G401.6 (cell line): ENCODE results near the gene RGMB.
"Not testable (repeated sequence)": the region's sequence is repeated elsewhere in the genome, so short reads cannot be mapped to it uniquely, and the experiment has no call there.

Experiments used
- FAIRE-seq: peaks from 2 replicates; lab custom pipeline; 2012; peaks lifted over from hg19 to GRCh38; lab: Jason Lieb, UNC

Gene RGMB, protein sequence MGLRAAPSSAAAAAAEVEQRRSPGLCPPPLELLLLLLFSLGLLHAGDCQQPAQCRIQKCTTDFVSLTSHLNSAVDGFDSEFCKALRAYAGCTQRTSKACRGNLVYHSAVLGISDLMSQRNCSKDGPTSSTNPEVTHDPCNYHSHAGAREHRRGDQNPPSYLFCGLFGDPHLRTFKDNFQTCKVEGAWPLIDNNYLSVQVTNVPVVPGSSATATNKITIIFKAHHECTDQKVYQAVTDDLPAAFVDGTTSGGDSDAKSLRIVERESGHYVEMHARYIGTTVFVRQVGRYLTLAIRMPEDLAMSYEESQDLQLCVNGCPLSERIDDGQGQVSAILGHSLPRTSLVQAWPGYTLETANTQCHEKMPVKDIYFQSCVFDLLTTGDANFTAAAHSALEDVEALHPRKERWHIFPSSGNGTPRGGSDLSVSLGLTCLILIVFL

DNA sequence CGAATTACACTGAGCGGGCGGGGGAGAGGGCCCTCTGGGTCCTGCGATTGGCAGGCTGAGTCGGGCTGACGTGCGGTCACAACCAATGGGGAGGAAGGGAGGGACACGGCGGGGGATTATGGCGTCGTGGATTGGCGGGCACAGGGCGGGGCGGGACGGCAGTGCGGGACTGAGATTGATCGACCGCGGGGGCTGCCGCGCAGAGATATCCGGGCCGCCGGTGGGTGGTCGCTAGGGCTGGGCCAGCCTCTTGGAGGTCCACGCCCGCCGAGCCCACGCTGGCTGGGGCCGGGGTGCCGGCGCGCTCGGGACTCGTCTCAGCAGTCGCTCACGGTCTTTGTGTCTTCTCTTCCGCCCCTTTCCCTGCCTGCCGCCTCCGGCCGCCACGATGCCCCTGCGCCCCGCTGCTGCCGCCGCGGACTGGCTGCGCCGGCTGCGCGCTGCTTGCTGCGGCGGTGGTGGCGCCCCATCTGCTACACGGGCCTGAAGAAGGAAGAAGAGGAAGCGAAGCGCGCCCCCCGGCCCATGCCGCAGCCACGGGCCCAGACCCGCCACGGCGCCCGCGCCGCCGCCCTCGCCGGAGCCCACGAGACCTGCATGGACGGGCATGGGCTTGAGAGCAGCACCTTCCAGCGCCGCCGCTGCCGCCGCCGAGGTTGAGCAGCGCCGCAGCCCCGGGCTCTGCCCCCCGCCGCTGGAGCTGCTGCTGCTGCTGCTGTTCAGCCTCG is at the start of gene RGMB:
Gene RGMB (plus strand): TSS at position 200 of the 728 bp plus-strand sequence. CDS start 408 bp downstream, at position 608.
- peak; percentile 80 for FAIRE-seq

DNA sequence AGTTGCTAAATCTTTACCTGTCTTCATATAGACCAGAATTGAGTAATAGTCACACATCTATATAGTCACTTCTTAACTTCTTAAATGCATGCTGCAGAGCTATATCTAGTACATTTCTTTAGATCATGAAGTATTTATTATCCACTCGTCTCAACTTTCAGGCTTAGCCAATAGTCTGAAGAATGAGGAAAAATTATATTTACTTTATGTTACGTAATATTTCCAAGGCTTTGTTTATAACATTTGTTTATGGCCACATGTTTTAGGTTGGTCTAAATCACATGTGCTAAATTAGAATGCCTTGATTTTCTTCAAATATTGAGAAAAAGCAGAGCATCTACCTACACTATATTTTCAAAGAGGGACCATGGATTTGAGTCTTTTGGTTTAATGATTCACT is 47.2 kb upstream of the RGMB start:
- FAIRE-seq: no peak

DNA sequence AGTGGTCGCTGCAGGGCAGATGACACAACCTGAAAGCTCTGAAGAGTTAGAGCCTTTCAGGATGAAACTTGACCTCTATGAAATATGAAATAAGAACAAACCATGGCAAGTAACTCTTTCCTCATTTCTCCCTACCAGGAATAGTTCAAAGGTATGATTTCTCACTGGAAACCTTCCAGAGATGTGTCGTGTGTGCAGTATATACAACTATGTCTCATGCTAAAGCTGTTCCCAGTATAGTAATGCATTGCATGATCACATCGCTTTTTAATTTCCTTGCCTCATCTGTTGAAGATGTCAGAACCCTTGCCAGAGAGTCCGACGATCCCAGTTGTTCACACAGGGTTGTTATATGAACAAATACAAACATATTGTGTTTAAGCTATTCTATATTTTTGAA is 45.8 kb upstream of the RGMB start:
- no peak for FAIRE-seq

DNA sequence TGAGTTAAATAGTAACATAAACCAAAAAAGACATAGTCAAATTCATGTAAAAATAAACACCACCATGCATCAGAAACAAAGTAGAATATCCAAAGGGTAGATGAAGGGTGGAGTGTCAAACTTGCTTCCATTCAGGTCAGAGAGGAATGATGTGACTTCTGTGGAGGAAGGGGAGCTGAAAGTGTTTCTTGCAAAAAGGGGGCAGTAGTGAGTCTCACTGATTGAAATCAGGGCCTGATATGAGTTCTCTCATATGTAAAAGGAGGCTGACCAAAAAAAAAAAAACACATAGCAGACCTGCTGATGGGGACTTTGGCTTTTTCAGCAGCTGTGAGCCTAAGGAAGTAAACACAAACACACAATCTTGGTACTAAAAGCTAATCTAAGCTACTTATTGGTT is 38.8 kb upstream of the RGMB start:
- no peak for FAIRE-seq

DNA sequence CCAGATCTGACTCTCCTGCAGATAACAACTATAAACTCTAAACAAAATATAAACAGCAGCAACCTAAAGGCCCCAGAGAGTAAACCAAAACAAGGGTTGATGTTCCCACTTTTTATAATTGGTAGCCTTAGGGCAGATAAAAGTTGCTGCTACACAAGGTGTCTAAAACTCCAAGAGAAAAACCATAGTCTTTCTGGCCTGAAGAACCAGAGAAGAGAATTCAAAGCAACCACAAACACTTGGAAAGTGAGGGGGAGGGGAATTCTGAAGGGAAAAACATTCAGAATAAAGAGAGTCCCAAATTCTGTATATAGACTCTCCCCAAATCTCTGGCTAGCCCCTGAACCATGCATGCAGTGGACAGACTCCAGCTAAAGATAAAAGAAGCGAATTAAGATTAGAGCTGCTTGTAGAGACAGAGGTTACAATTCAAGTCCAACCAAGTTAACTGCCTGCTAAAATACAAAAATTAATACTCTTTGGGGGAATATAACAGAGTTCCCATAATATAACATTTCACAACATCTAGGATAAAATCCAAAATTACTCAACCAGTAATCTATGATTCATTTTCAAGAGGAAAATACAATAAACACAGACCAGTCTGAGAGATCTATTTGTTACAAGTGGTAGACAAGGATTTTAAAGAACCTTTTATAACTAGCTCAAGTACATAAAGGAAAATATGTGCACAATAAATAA is 37.5 kb upstream of the RGMB start:
- FAIRE-seq: no peak

DNA sequence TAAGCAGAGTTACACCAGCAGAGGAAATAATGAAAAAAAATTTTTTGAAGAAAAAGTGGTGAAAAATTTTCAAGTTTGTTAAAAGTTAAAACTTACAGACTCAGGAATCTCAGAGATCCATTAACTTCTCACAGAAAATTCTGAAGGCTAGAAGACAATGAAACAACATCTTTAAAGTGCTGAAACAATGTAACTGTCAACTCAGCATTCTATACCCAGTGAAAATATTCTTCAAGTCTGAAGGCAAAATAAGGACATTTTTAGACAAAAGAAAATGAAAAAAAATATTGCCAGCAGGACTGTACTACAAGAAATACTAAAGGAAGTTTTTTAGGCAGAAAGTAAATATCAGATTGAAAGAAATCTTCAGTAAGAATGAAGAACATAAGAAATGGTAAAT is 36.7 kb upstream of the RGMB start:
- no peak for FAIRE-seq

DNA sequence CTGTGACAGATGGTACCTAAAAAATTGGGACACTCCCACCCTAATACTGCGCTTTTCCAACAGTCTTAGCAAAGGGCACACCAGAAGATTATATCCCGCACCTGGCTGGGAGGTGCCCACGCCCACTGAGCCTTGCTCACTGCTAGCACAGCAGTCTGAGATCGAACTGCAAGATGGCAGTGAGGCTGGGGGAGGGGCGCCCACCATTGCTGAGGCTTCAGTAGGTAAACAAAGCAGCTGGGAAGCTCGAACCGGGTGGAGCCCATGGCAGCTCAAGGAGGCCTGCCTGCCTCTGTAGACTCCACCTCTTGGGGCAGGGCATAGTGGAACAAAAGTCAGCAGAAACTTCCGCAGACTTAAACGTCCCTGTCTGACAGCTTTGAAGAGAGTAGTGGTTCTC is 36.0 kb upstream of the RGMB start:
- FAIRE-seq: not testable (repeated sequence)

DNA sequence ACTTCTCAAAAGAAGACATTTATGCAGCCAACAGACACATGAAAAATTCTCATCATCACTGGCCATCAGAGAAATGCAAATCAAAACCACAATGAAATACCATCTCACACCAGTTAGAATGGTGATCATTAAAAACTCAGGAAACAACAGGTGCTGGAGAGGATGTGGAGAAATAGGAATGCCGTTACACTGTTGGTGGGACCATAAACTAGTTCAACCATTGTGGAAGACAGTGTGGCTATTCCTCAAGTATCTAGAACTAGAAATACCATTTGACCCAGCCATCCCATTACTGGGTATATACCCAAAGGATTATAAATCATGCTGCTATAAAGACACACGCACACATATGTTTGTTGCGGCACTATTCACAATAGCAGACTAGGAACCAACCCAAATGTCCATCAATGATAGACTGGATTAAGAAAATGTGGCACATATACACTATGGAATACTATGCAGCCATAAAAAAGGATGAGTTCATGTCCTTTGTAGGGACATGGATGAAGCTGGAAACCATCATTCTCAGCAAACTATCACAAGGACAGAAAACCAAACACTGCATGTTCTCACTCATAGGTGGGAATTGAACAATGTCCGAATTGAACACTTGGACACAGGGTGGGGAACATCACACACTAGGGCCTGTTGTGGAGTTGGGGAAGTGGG is 34.8 kb upstream of the RGMB start:
- FAIRE-seq: not testable (repeated sequence)

DNA sequence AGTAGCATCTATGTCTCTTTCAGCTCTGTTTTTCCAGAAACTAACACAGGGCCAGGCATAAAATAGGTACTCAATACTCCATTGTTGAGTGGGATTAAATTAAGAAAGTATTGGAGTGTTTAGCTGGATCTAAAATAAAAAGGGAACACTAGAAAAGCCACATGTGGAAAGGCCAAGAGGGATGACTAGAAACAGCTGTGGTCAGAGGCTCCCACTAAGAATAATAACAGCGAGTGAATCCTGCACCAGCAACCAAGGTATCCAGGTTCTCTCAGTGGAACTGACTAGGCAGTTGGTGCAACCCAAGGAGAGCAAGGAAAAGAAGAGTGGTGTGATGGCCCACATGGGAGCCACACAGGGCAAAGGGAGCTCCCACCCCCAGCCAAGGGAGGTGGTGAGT is 31.5 kb upstream of the RGMB start:
- no peak for FAIRE-seq

DNA sequence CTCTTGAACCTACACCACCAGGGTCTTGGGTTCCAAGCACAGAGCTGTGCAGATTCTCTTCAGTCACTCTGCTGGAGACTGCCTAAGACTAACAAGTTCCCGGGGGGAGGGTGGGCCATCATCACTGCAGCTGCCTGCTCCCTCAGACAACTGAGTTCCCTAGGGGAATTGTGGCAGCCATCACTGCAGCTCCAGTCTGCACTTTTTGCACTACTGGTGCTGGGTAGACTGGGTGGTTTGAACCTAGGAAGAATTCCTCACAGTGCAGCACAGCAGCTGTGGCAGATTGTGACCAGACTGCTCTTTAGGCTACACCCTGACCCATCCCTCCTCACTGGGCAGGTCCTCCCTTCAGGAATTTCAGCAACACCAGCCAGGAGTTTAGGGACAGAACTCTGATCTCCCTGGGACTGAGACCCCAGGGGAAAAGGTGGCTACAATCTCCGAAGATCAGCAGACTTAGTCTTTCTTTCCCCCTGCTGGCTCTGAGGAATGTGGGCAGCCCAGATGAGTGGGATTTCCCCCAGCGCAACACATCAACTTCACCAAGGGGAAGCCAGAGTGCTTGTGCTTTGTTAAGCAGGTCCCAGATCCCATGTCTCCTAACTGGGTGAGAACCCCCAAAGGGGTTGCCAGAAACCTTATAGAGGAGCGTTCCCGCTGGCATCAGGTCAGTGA is 30.9 kb upstream of the RGMB start:
- FAIRE-seq: no peak

DNA sequence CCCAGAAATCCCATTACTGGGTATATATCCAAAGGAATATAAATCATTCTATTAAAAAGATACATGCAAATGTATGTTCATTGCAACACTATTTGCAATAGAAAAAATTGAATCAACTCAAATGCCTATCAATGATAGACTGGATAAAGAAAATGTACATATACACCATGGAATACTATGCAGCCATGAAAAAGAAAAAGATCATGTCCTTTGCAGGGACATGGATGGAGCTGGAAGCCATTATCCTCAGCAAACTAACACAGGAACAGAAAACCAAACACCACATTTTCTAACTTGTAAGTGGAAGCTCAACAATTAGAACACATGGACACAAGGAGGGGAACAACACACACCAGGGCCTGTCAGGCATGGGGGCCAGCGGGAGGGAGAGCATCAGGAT is 25.2 kb upstream of the RGMB start:
- not testable (repeated sequence) for FAIRE-seq

DNA sequence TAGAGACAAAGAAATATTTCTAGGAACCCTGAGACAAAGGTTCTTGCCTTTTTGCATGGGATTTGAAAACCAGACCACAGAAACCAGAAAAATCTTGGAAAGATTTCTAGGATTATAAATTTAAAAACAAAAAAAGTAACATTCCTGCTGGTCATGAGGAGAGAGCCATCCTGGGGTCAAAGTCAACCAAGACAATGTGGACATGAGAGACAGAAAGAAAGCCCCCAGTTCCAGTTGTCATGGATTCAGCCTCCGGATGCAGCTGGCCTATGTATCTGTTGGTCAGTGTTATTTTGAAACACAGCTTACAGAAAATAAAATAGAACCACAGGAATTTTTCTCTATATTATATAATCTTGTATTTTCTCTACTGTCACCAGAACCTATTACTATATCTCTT is 24.4 kb upstream of the RGMB start:
- FAIRE-seq: no peak

DNA sequence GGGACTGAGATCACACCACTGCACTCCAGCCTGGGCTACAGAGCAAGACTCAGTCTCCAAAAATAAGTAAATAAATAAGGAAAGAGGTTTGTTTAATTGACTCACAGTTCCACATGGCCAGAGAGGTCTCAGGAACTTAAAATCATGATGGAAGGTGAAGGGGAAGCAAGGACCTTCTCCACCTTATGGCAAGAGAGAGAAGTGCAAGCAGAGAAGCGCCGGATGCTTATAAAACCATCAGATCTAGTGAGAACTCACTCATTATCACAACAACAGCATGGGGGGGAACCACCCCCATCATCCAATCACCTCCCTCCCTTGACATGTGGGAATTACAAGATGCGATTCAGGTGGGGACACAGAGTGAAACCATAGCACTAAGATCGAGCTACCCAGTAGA is 22.8 kb upstream of the RGMB start:
- no peak for FAIRE-seq

DNA sequence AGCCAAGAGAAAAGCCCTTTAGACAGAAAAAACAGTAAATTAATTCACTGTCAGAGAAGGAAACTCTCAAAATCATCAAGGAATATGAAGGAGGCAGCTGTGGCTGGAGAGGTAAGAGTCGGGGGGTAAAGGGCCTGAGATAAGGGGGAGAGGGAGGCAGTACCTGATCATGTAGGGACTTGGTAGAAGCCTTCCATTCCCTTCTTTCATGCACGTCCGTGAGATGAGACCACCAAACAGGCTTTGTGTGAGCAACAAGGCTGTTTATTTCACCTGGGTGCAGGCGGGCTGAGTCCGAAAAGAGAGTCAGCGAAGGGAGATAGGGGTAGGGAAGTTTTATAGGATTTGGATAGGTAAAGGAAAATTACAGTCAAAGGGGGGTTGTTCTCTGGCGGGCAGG is 21.1 kb upstream of the RGMB start:
- not testable (repeated sequence) for FAIRE-seq

DNA sequence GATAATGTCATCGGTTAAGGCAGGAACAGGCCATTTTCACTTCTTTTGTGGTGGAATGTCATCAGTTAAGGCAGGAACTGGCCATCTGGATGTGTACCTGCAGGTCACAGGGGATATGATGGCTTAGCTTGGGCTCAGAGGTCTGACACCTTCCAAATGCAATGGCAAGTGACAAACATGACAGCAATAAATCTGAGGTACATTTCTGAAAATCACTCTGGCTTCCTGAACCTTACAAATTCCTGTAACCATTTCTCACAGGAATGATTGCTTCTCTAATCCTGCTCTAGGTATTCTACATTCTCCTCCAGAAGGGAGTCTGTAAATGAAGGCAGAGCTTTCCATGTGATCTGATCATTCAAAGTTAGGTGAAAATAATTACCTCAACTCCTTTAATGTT is 20.7 kb upstream of the RGMB start:
- FAIRE-seq: not testable (repeated sequence)

DNA sequence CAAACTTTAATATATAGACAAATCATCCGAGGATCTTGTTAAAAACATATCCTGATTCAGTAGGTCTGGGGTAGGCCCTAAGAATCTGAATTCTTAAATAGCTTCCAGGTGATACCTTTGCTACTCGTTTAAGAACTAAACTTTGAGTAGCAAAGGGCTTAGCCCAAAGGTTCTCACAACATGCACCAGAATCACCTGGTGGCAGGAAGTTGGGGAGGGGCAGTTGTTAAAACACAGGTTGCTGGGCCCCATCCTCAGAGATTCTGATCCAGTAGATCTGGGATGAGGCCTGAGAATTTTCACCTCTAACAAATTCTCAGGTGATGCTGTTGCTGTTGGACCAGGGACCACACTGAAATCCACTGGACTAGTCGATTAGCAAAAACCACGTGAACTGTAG is 20.0 kb upstream of the RGMB start:
- no peak for FAIRE-seq

DNA sequence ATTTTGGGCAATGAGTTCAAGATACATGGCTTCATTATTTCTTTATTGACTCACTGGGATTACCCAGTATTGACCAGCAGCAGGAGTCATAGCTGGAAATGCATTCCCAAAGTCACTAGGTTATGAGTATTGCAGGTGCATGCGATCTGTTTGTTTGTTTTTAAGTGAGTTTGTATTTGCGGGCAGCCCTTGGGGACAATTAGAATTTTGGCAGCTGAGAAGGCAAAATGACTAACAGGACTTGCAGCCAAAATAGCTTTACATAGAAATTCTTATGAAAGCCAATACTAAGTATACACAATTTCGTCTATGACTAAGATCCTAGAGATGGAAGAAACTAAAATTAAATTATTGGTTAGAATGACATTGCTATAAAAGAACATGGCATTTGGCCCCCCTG is 18.1 kb upstream of the RGMB start:
- no peak for FAIRE-seq

DNA sequence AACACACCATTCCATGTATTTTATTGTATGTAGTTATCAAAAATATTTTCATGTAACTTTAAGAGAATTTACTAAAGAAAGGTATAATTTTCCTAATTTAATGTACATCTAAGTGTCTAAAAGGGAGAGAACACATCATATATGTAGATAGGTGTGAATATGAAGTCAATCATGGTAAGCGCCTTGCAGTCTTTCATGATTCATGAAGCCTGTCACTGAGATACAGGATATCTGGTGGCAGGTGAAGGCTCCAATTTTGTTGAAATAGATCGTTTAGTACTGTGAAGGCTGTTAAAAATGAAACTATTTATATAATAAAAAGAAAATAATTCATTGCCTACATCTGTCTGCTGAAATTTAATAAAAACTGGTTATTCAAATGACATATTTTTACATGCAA is 15.5 kb upstream of the RGMB start:
- no peak for FAIRE-seq

DNA sequence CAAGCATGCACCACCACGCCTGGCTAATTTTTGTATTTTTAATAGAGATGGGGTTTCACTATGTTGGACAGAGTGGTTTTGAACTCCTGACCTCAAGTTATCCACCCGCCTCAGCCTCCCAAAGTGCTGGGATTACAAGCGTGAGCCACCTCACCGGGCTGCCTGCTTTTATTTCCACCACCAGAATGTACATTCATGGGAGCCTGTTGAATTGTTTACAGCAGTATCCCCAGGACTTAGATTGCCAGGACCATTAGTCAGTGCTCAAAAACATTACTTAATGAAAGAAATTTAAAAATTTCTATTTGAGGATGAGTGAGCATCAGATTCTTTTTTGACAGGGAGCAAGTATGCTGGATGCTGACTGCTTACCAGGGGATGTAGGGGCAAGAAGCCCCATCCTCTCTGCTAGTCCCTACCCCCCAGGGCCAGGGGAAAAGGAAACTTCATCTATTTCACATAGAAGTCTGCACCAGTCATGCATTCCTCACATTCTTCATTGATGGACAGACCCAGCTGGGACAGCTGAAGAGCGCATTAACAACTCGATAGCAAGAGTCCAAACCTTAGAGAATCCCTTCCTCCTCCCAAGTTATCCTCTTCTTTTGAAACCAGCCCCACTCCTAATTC is 10.3 kb upstream of the RGMB start:
- FAIRE-seq: no peak

DNA sequence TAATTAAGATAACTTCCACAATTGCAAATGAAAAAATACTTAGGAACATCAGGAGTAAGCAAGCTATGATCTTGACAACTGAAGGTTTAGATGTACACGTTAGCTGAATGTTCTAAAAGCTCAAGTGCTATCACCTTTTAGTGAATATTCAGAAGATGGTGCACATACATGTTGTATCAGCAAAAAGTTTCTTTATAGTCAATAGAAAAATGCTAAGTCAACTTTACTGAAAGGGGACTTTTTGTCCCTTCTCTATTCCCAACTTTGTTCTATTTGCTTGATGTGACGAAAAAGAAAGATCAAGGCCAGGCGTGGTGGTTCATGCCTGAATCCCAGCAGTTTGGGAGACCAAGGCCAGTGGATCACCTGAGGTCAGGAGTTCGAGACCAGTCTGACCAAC is 7.6 kb upstream of the RGMB start:
- FAIRE-seq: no peak

DNA sequence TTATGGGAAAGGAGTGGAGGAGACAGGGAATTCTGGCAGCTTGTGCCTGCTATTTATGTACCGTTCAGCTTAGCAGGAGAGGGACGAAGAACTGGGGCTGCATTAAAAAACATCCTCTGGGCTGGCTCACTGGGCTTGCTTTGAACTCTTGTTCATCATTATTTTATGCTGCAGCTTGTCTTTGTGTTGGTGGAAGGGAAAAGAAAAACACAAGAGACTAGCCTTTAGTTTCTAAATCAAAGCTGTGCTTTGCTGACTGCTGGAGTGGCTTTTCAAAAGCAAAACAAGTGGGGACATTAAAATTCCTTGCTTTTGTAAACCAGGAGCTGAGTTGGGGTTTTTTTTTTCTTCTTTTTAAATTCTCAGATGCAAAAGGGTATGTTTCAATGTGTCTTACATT is 5.9 kb upstream of the RGMB start:
- FAIRE-seq: no peak
